ENCODE measurements around the gene TMEM232. TPM values are rescaled to one million over a fixed set of nuclear protein-coding genes. Genes with fewer than 3 reads are reported as not detected.
"Not testable (repeated sequence)": the region's sequence is repeated elsewhere in the genome, so short reads cannot be mapped to it uniquely, and the experiment has no call there.

Gene TMEM232
- total RNA-seq, 1 donor from 2014 or later, result 6.9 TPM

- Mint-ChIP-seq H3K4me3 (peak within 1 kb of the TSS; percentile 96), H3K36me3 (no peaks in the 10 kb centered on the region), H3K27me3 (peaks cover 4% of the 10 kb centered on the region), H3K4me1 (ENCODE audit: unreplicated experiment) (peaks cover 5% of the 10 kb centered on the region), H3K27ac (peak within 1 kb of the TSS; percentile 85), H3K9me3 (no peaks in the 10 kb centered on the region)
- DNase-seq (ENCODE audit: extremely low spot score, unreplicated experiment), result peak; percentile 85
- no peak for TF ChIP-seq CTCF (conservative IDR thresholded peaks at IDR 0.05)
These were observed 12.6 kb upstream of the TMEM232 start, which contains the start of gene SLC25A46 for GRCh38 chr5:110738812-110739651. TSS of gene SLC25A46 (plus strand) at chr5:110739007. CDS start at chr5:110739120, 113 bp downstream.

- peaks cover 4% of the 10 kb centered on the region for H3K27me3 Mint-ChIP-seq
- peak overlapping the region; percentile 85 for H3K27ac Mint-ChIP-seq
- H3K36me3 Mint-ChIP-seq, result no peaks in the 10 kb centered on the region
- DNase-seq (ENCODE audit: extremely low spot score, unreplicated experiment), result peak; percentile 68
- no peak for TF ChIP-seq CTCF (conservative IDR thresholded peaks at IDR 0.05)
- H3K4me1 Mint-ChIP-seq (ENCODE audit: unreplicated experiment), result peaks cover 5% of the 10 kb centered on the region
- H3K4me3 Mint-ChIP-seq, result peak overlapping the region; percentile 96
- H3K9me3 Mint-ChIP-seq, result no peaks in the 10 kb centered on the region
These were observed 12.0 kb upstream of the TMEM232 start for GRCh38 chr5:110738503-110738811.

- H3K4me1 Mint-ChIP-seq (ENCODE audit: unreplicated experiment), result peaks cover 5% of the 10 kb centered on the region
- no peak for TF ChIP-seq CTCF (conservative IDR thresholded peaks at IDR 0.05)
- DNase-seq (ENCODE audit: extremely low spot score, unreplicated experiment), result no peak
- H3K27me3 Mint-ChIP-seq, result peaks cover 4% of the 10 kb centered on the region
- H3K27ac Mint-ChIP-seq, result no peak overlapping the region
- H3K4me3 Mint-ChIP-seq, result peak overlapping the region; percentile 40
- no peaks in the 10 kb centered on the region for H3K9me3 Mint-ChIP-seq
- no peaks in the 10 kb centered on the region for H3K36me3 Mint-ChIP-seq
These were observed 10.3 kb upstream of the TMEM232 start for GRCh38 chr5:110736753-110737152.

GRCh38 chr5:110735556-110735955, 9.1 kb upstream of the TMEM232 start:
- Mint-ChIP-seq H3K27ac (no peak overlapping the region), H3K27me3 (peaks cover 4% of the 10 kb centered on the region), H3K4me3 (no peak overlapping the region), H3K4me1 (ENCODE audit: unreplicated experiment) (peaks cover 5% of the 10 kb centered on the region), H3K36me3 (no peaks in the 10 kb centered on the region), H3K9me3 (no peaks in the 10 kb centered on the region)
- DNase-seq (ENCODE audit: extremely low spot score, unreplicated experiment), result no peak
- no peak for TF ChIP-seq CTCF (conservative IDR thresholded peaks at IDR 0.05)

- Mint-ChIP-seq H3K27ac (no peak overlapping the region), H3K9me3 (no peaks in the 10 kb centered on the region), H3K4me3 (no peak overlapping the region), H3K27me3 (peaks cover 4% of the 10 kb centered on the region), H3K36me3 (no peaks in the 10 kb centered on the region), H3K4me1 (ENCODE audit: unreplicated experiment) (peaks cover 5% of the 10 kb centered on the region)
- no peak for TF ChIP-seq CTCF (conservative IDR thresholded peaks at IDR 0.05)
- DNase-seq (ENCODE audit: extremely low spot score, unreplicated experiment), result no peak
These were observed 7.6 kb upstream of the TMEM232 start for GRCh38 chr5:110734101-110734500.

- H3K9me3 Mint-ChIP-seq; H3K4me1 Mint-ChIP-seq (ENCODE audit: unreplicated experiment); DNase-seq (ENCODE audit: extremely low spot score, unreplicated experiment); H3K27me3 Mint-ChIP-seq; H3K36me3 Mint-ChIP-seq; H3K4me3 Mint-ChIP-seq; H3K27ac Mint-ChIP-seq: not testable (repeated sequence)
These were observed 5.0 kb upstream of the TMEM232 start for GRCh38 chr5:110731499-110731898.

Measured in type B pancreatic cell (in vitro differentiated cells).